H1 (cell line): Measurements from ENCODE around the gene NGEF. TPM values are rescaled to one million over a fixed set of nuclear protein-coding genes. Genes with fewer than 3 reads are reported as not detected.

Source experiments
- POLR2AphosphoS5 ChIP-seq: IDR thresholded peaks from 2 replicates; pipeline ENCODE4 v1.6.1; 2011; ENCODE audit warnings: low read depth, low read length
- polyA plus RNA-seq, 7 experiments: library from polyadenylated mRNA; depleted of rRNA in 3 of 7; stranded (reverse) in 5 of 7; unstranded in 2 of 7; fragments of >200 nt in 5 of 7; fragments of 200-250 nt in 2 of 7; gene quantifications; 1 replicate in 5 of 7; 2 replicates in 1 of 7; 4 replicates in 1 of 7; pipeline versions ENCODE4 v1.2.1 to v1.2.3, GENCODE V29; 2011 to 2013; ENCODE audit warnings: missing spikeins in 2 of 7, mixed read lengths in 2 of 7
- total RNA-seq: library from RNA; stranded (reverse); fragmentation: NEBNext Ultra II Directional; extraction: Animal tissue kit (Norgen Biotek cat#: 25700); gene quantifications from 2 replicates; pipeline ENCODE4 v1.2.1, GENCODE V29; 2021

NGEF gene
- total and polyA plus RNA-seq, 2 of the 8 experiments (the other 6 are each of a cell fraction or from before 2014, with no cell fraction given) = 2.7 to 3.2 TPM

DNA sequence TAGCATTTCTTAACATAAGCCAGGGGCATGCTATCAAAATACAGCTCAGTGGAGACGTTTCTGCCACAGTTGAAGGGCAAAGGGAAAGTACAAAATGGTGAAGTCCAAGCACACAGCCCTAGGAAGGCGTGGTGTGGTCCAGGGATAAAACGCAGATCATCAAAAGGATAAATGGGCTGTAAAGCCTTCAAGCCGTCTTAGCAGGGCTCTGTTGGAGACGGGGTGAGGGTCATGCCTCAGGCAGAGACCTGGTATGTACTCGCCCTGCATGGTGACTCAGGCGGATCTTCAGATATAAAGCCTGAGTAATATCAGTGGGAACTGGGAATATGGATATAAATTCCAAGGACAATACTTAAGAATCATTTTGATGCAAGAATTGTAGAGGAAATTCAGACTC lies 61.2 kb downstream of the NGEF start (continued):
- TF ChIP-seq POLR2AphosphoS5 = no peak
